Liver (tissue), 3 donors: ENCODE measurements around the gene TAOK2.

Experiments
- GABPA ChIP-seq, 2 donors: IDR thresholded peaks in 1 of 2; conservative IDR thresholded peaks in 1 of 2; 2 replicates each; pipeline ENCODE4 v1.6.1; 2016; ENCODE audit warnings: antibody characterized with exemption in 2 of 2, mild to moderate bottlenecking in 1 of 2, moderate library complexity in 1 of 2
- TF ChIP-seq, protein P1 (sequence below): fragments of 150-350 bp; IDR thresholded peaks from 2 replicates; pipeline ENCODE4 v1.5.1; 2017; ENCODE audit warnings: improper control_type of control experiment, low read depth, low read length; ENCODE audit not compliant: missing input control
- TF ChIP-seq, protein P2 (sequence below): IDR thresholded peaks from 2 replicates; pipeline ENCODE4 v1.6.1; 2016; ENCODE audit warnings: antibody characterized with exemption, mild to moderate bottlenecking
- donor health status: healthy.
- donor health status: healthy.

GRCh38 chr16:30033270-30033669 lies 59.6 kb downstream of the TAOK2 start:
- no peak for TF ChIP-seq GABPA (IDR thresholded peaks at IDR 0.05 in 1 of 2, conservative IDR thresholded peaks at IDR 0.05 in 1 of 2)
- TF ChIP-seq, protein P1, sequence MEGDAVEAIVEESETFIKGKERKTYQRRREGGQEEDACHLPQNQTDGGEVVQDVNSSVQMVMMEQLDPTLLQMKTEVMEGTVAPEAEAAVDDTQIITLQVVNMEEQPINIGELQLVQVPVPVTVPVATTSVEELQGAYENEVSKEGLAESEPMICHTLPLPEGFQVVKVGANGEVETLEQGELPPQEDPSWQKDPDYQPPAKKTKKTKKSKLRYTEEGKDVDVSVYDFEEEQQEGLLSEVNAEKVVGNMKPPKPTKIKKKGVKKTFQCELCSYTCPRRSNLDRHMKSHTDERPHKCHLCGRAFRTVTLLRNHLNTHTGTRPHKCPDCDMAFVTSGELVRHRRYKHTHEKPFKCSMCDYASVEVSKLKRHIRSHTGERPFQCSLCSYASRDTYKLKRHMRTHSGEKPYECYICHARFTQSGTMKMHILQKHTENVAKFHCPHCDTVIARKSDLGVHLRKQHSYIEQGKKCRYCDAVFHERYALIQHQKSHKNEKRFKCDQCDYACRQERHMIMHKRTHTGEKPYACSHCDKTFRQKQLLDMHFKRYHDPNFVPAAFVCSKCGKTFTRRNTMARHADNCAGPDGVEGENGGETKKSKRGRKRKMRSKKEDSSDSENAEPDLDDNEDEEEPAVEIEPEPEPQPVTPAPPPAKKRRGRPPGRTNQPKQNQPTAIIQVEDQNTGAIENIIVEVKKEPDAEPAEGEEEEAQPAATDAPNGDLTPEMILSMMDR = no peak
- TF ChIP-seq, protein P2, sequence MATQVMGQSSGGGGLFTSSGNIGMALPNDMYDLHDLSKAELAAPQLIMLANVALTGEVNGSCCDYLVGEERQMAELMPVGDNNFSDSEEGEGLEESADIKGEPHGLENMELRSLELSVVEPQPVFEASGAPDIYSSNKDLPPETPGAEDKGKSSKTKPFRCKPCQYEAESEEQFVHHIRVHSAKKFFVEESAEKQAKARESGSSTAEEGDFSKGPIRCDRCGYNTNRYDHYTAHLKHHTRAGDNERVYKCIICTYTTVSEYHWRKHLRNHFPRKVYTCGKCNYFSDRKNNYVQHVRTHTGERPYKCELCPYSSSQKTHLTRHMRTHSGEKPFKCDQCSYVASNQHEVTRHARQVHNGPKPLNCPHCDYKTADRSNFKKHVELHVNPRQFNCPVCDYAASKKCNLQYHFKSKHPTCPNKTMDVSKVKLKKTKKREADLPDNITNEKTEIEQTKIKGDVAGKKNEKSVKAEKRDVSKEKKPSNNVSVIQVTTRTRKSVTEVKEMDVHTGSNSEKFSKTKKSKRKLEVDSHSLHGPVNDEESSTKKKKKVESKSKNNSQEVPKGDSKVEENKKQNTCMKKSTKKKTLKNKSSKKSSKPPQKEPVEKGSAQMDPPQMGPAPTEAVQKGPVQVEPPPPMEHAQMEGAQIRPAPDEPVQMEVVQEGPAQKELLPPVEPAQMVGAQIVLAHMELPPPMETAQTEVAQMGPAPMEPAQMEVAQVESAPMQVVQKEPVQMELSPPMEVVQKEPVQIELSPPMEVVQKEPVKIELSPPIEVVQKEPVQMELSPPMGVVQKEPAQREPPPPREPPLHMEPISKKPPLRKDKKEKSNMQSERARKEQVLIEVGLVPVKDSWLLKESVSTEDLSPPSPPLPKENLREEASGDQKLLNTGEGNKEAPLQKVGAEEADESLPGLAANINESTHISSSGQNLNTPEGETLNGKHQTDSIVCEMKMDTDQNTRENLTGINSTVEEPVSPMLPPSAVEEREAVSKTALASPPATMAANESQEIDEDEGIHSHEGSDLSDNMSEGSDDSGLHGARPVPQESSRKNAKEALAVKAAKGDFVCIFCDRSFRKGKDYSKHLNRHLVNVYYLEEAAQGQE = no peak
